Stomach (tissue), 9 donors: ENCODE results near the gene SEC24C. TPM values are rescaled to one million over a fixed set of nuclear protein-coding genes. Genes with fewer than 3 reads are reported as not detected.
"Not testable (repeated sequence)": the region's sequence is repeated elsewhere in the genome, so short reads cannot be mapped to it uniquely, and the experiment has no call there.

ENCODE experiments used
- DNase-seq, 2 donors: peaks; one replicate each; pipeline versions ENCODE4 v3.0.0 to v3.0.0-alpha.2; 2013 to 2019
- H3K27ac ChIP-seq, 5 donors: fragments of 200-600 bp in 4 of 5; sonication (generic) in 4 of 5; one replicate each; pipeline ENCODE4 v1.5.1; 2013 to 2019; ENCODE audit warnings: mild to moderate bottlenecking in 1 of 5, moderate library complexity in 1 of 5
- H3K27me3 ChIP-seq, 3 donors: fragments of 200-600 bp; sonication (generic); one replicate each; pipeline ENCODE4 v1.5.1; 2017 to 2019; ENCODE audit warnings: mixed run types in 1 of 3
- H3K36me3 ChIP-seq, 4 donors: fragments of 200-600 bp; sonication (generic); 1 replicate in 3 of 4; 2 replicates in 1 of 4; pipeline ENCODE4 v1.5.1; 2016 to 2019
- H3K4me1 ChIP-seq, 4 donors: fragments of 200-600 bp; sonication (generic); one replicate each; pipeline ENCODE4 v1.5.1; 2016 to 2019
- H3K4me3 ChIP-seq, 4 donors: fragments of 200-600 bp; sonication (generic) in 3 of 4; one replicate each; pipeline ENCODE4 v1.5.1; 2016 to 2019; ENCODE audit warnings: mild to moderate bottlenecking in 1 of 4
- H3K9me3 ChIP-seq, 4 donors: fragments of 200-600 bp; sonication (generic); one replicate each; pipeline ENCODE4 v1.5.1; 2016 to 2019
- CTCF ChIP-seq, 7 experiments: fragments of 450-650 bp in 4 of 7; fragments of 200-600 bp in 3 of 7; sonication (generic) in 3 of 7; IDR thresholded peaks; one replicate each; pipeline ENCODE4 v1.5.1; 2016 to 2019; ENCODE audit warnings: antibody characterized with exemption in 7 of 7, control low read depth in 2 of 7, mild to moderate bottlenecking in 1 of 7
- EP300 ChIP-seq: sonication (generic); formaldehyde crosslinking; IDR thresholded peaks from one replicate; pipeline ENCODE4 v1.6.1; 2017; ENCODE audit warnings: antibody characterized with exemption
- POLR2A ChIP-seq, 4 donors: fragments of 450-650 bp; IDR thresholded peaks; one replicate each; pipeline ENCODE4 v1.6.1; 2016; ENCODE audit warnings: antibody characterized with exemption in 4 of 4, control low read depth in 2 of 4, mild to moderate bottlenecking in 1 of 4, moderate library complexity in 1 of 4
- POLR2AphosphoS5 ChIP-seq, 3 donors: sonication (generic); formaldehyde crosslinking; IDR thresholded peaks; one replicate each; pipeline ENCODE4 v1.6.1; 2016; ENCODE audit warnings: antibody characterized with exemption in 3 of 3
- WGBS, 5 donors: extraction: QIAGEN DNeasy Blood & Tissue Kit in 3 of 5; methylation state at CpG; one replicate each; pipeline versions ENCODE4 v1.1.5 to v1.1.7; 2013 to 2018; 5-methylcytosine and 5-hydroxymethylcytosine counted together
- intact Hi-C: fragments of 100-400 bp; cut with DNase I; formaldehyde crosslinking; loops from one replicate; pipeline ENCODE4 v1.15.1; 2023; ENCODE audit warnings: low total_unique reads
- polyA plus RNA-seq, 3 donors: library from polyadenylated mRNA; stranded (reverse); fragments of 200-250 nt; gene quantifications; one replicate each; pipeline ENCODE4 v1.2.3, GENCODE V29; 2013
- total RNA-seq, 5 donors: library from RNA; depleted of rRNA; stranded (reverse); fragments of >200 nt; gene quantifications; one replicate each; pipeline versions ENCODE4 v1.1.0 to v1.2.3, GENCODE V29; 2014 to 2016
- donor health status: healthy with polysubstance abuse.
- donor health status: Bipolar disorder and iron deficiency.
- donor health status: healthy.

Gene SEC24C
- total and polyA plus RNA-seq, 8 donors: 23.5 to 58.8 (median 40.6) TPM

- H3K9me3 ChIP-seq, intact Hi-C loops, H3K4me3 ChIP-seq, DNase-seq, H3K4me1 ChIP-seq, H3K27ac ChIP-seq, H3K27me3 ChIP-seq: not testable (repeated sequence)
- peaks cover 9 to 42% (median 37%) of the 10 kb centered on the region in 4 donors for H3K36me3 ChIP-seq
- 77 to 100% (median 86%) methylated on average over 1 of the region's 1 CpG for WGBS, 5 donors
These were observed 36.0 kb upstream of the SEC24C start for GRCh38 chr10:73708122-73708521.

- H3K27me3 ChIP-seq, H3K4me3 ChIP-seq, H3K9me3 ChIP-seq, H3K4me1 ChIP-seq, DNase-seq, H3K27ac ChIP-seq, intact Hi-C loops: not testable (repeated sequence)
- 89 to 95% (median 92%) methylated on average over 5 of the region's 5 CpGs for WGBS, 5 donors
- peaks cover 9 to 49% (median 42%) of the 10 kb centered on the region in 4 donors for H3K36me3 ChIP-seq
These were observed 32.5 kb upstream of the SEC24C start for GRCh38 chr10:73711683-73712082.

GRCh38 chr10:73713912-73714311, 30.3 kb upstream of the SEC24C start:
- intact Hi-C loops, DNase-seq, H3K27me3 ChIP-seq, H3K9me3 ChIP-seq, H3K4me1 ChIP-seq, H3K27ac ChIP-seq, H3K4me3 ChIP-seq: not testable (repeated sequence)
- peaks cover 29 to 72% (median 64%) of the 10 kb centered on the region in 4 donors for H3K36me3 ChIP-seq
- 84 to 88% (median 88%) methylated on average over 3 of the region's 3 CpGs for WGBS, 5 donors

GRCh38 chr10:73714483-73714882, 29.7 kb upstream of the SEC24C start:
- H3K4me3 ChIP-seq, H3K27ac ChIP-seq, H3K27me3 ChIP-seq, intact Hi-C loops, DNase-seq, H3K9me3 ChIP-seq, H3K4me1 ChIP-seq: not testable (repeated sequence)
- peaks cover 34 to 77% (median 70%) of the 10 kb centered on the region in 4 donors for H3K36me3 ChIP-seq
- WGBS, 5 donors: 57 to 64% (median 61%) methylated on average over 2 to 3 of the region's 3 CpGs

GRCh38 chr10:73715179-73716156, 28.7 kb upstream of the SEC24C start:
- WGBS, 5 donors: 87 to 94% (median 89%) methylated on average over 16 to 17 of the region's 17 CpGs
- intact Hi-C loops, H3K9me3 ChIP-seq, H3K4me3 ChIP-seq, H3K27ac ChIP-seq, H3K4me1 ChIP-seq, DNase-seq, H3K27me3 ChIP-seq: not testable (repeated sequence)
- peaks cover 44 to 78% (median 72%) of the 10 kb centered on the region in 4 donors for H3K36me3 ChIP-seq

- intact Hi-C loops: no loop called here
- TF ChIP-seq EP300 (no peak), POLR2AphosphoS5 (IDR thresholded peaks at IDR 0.05) (no peak), POLR2A (IDR thresholded peaks at IDR 0.05) (no peak), CTCF (IDR thresholded peaks at IDR 0.05) (no peak)
- WGBS, 5 donors: 69 to 89% (median 76%) methylated on average over 1 of the region's 1 CpG
- H3K4me1 ChIP-seq: no peaks in the 10 kb centered on the region
- no peaks in the 10 kb centered on the region for H3K9me3 ChIP-seq
- peaks cover 46 to 79% (median 77%) of the 10 kb centered on the region in 4 donors for H3K36me3 ChIP-seq
- H3K4me3 ChIP-seq: no peak overlapping the region
- no peaks in the 10 kb centered on the region for H3K27me3 ChIP-seq
- DNase-seq: no peak
- no peak overlapping the region for H3K27ac ChIP-seq
These were observed 27.9 kb upstream of the SEC24C start for GRCh38 chr10:73716251-73716650.

GRCh38 chr10:73717556-73717955, 26.6 kb upstream of the SEC24C start:
- Histone ChIP-seq H3K9me3 (no peaks in the 10 kb centered on the region), H3K36me3 (peaks cover 48 to 82% (median 79%) of the 10 kb centered on the region in 4 donors), H3K4me3 (no peak overlapping the region), H3K4me1 (no peaks in the 10 kb centered on the region), H3K27ac (peak overlapping the region in 2 of 5 donors; percentile 20), H3K27me3 (no peaks in the 10 kb centered on the region)
- intact Hi-C loops: no loop called here
- DNase-seq: peak in 1 of 2 donors; percentile 4
- TF ChIP-seq CTCF (IDR thresholded peaks at IDR 0.05): no peak
- no peak for TF ChIP-seq POLR2A (IDR thresholded peaks at IDR 0.05)
- TF ChIP-seq POLR2AphosphoS5 (IDR thresholded peaks at IDR 0.05): no peak
- no peak for TF ChIP-seq EP300
- 68 to 78% (median 76%) methylated on average over 5 of the region's 5 CpGs for WGBS, 5 donors

- intact Hi-C loops, H3K4me3 ChIP-seq, H3K9me3 ChIP-seq, DNase-seq, H3K27me3 ChIP-seq, H3K4me1 ChIP-seq: not testable (repeated sequence)
- Histone ChIP-seq H3K36me3 (peaks cover 45 to 100% (median 100%) of the 10 kb centered on the region in 4 donors), H3K27ac (peak overlapping the region in 1 of 5 donors; percentile 29)
- 82 to 92% (median 90%) methylated on average over 4 of the region's 4 CpGs for WGBS, 5 donors
These were observed 23.6 kb upstream of the SEC24C start for GRCh38 chr10:73720561-73720960.
